SK-N-MC (cell line): ENCODE measurements around the gene RHOH.
A peak's percentile ranks its signal among the peaks of the same experiment; 100 is the strongest.

Experiments used
- DNase-seq: peaks from one replicate; pipeline ENCODE4 v3.0.0-alpha.2; 2011; ENCODE audit warnings: low read depth, low spot score
- H3K27ac ChIP-seq: fragments of 200-600 bp; sonication (generic); 2 replicates; pipeline ENCODE4 v1.5.1; 2016; ENCODE audit warnings: mixed run types
- H3K36me3 ChIP-seq: fragments of 200-600 bp; sonication (generic); 2 replicates; pipeline ENCODE4 v1.6.1; 2017; ENCODE audit warnings: antibody characterized with exemption, low read length, mixed read lengths; ENCODE audit not compliant: insufficient read depth
- H3K4me3 ChIP-seq: fragments of 200-600 bp; sonication (generic); 2 replicates; pipeline ENCODE4 v1.5.1; 2016
- H3K9ac ChIP-seq: fragments of 200-600 bp; sonication (generic); 2 replicates; pipeline ENCODE4 v1.8.0; 2017; ENCODE audit warnings: mixed run types, mixed read lengths; ENCODE audit not compliant: insufficient read length
- H3K9me3 ChIP-seq: fragments of 200-600 bp; sonication (generic); 2 replicates; pipeline ENCODE4 v1.6.1; 2017; ENCODE audit warnings: low read depth, mild to moderate bottlenecking, antibody characterized with exemption, low read length, moderate library complexity, mixed read lengths
- EZH2 ChIP-seq: fragments of 200-600 bp; sonication (generic); IDR thresholded peaks from one replicate; pipeline ENCODE4 v1.6.1; 2017; ENCODE audit warnings: antibody characterized with exemption
- FOXP2 ChIP-seq: optimal IDR thresholded peaks from 2 replicates; pipeline ENCODE3; 2011; ENCODE audit warnings: mild to moderate bottlenecking, moderate library complexity; ENCODE audit not compliant: insufficient read depth; ENCODE audit errors: extremely low read length, control extremely low read depth
- POLR2AphosphoS5 ChIP-seq: IDR thresholded peaks from 2 replicates; pipeline ENCODE4 v1.6.1; 2012; ENCODE audit warnings: mild to moderate bottlenecking, low read depth, low read length, borderline replicate concordance

RHOH gene

DNA sequence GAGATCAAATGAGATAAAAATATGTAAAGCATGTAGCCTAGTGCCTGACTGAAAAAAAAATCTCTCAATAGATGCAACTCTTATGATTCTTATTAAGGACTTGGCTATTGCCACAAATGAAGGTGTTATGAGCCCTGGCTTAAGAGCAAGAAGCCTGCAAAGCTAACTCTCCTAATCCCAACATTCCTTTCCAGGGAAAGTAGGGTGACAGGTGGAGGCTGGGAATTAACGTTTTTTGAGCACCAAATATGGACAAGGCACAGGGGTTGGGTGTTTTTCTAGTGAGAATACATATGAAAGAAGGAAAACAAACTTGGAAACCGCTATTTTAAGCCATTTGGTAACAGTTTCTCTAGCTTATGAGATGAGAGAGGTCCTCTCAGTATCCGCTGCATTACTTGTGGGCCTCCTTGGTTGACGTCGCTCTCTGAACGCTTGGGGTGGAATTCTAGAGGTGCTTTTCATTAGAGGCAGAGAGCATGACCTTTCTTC, 2.4 kb downstream of the RHOH start:
- H3K9me3 ChIP-seq, result no peaks in the 10 kb centered on the region
- TF ChIP-seq FOXP2 (no peak), EZH2 (no peak), POLR2AphosphoS5 (peak; percentile 17; the same call in 1 of the 2 replicates)
- no peak for DNase-seq
- H3K4me3 ChIP-seq, result peak overlapping the region; percentile 88
- peak overlapping the region; percentile 99 for H3K27ac ChIP-seq
- H3K36me3 ChIP-seq, result peaks cover 21% of the 10 kb centered on the region
- H3K9ac ChIP-seq, result peak overlapping the region; percentile 92

DNA sequence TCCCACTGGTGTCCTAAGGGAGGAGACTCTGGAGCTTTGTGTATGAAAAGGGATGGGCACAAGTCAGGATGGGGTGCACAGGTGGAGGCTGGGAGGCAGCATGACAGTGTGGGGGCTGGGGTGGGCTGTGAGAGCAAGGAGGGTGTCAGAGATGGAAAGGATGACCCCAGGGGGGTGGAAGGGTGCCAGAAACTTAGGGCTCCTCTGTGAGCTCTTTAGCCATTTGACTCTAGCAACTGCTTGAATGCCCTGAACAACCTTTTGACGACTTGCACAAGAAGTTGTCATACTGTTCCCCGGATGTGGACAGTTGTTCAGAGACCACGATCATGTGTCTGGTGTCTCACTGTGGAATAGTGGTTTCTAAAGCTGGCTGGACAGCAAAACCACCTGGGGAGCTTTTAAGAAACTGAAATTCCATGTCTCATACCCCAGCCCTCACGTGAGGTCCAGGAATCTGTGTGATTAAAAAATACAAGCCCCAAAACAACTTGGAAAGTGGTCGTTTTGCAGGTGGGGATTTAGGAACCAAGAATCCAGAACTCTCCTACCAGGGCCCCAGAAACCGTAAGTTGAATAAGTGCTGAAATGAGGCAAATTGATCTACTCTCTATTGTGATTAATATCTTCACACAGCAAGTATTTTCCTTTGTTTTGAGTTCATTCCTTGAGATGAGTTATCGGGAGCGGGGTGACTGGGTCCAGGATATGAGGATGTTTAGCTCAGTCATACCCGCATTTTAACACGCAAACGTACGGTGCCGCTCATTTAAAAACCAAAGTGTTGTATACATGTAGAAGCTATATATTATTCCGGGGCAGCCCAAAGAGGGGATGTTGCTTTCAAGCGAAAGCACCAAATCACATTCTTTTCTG, 3.4 kb downstream of the RHOH start:
- Histone ChIP-seq H3K27ac (peak overlapping the region; percentile 99), H3K9me3 (no peaks in the 10 kb centered on the region), H3K4me3 (peak overlapping the region; percentile 88), H3K36me3 (peaks cover 21% of the 10 kb centered on the region), H3K9ac (peak overlapping the region; percentile 92)
- no peak for TF ChIP-seq EZH2
- TF ChIP-seq FOXP2, result no peak
- no peak for TF ChIP-seq POLR2AphosphoS5
- DNase-seq, result no peak

DNA sequence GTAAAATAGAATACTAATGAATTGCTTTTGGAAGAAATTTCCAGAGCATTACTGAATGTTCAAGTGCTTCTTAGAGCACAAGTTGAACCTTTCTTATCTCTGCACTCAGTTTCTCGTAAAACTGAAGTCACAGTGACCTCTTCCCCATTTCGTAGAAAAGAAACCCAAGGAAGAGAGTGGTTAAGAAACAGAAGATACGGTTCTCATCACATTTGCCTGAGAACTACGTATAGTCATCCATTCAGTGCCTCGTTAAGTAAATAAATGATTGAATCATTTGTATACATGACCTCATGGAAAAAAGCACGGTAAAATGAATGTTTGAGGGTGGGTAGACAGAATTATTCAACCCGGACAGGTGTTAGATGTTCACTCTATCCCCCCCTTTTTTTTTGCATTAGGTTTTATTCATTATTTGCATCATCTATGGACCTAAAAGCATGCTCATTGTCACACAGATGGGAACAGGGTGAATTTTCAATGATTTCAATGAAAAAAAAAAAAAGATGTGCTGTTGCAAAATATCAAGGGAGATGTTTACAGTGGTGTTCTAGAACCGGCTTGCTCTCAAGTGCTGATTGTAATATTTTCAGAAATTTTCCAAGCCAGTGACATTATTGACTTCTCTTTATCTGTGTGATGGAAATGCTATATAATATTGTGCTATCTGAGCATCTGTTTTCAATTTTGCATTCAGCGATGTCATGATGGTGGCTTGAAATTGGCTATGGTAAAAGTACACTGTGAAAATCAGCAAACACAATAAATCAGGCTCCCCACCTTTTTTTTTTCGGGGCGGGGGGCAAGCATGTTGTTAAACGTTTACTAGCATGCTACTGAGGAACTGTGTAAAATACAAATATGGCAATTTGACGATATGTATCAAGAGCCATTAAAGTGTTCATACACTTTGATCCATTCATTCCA, 4.3 kb downstream of the RHOH start:
- Histone ChIP-seq H3K27ac (peak overlapping the region; percentile 99), H3K36me3 (peaks cover 21% of the 10 kb centered on the region), H3K9ac (peak overlapping the region; percentile 92), H3K4me3 (peak overlapping the region; percentile 88), H3K9me3 (no peaks in the 10 kb centered on the region)
- DNase-seq, result no peak
- no peak for TF ChIP-seq EZH2
- TF ChIP-seq POLR2AphosphoS5, result peak; percentile 35; the same call in 1 of the 2 replicates
- no peak for TF ChIP-seq FOXP2

DNA sequence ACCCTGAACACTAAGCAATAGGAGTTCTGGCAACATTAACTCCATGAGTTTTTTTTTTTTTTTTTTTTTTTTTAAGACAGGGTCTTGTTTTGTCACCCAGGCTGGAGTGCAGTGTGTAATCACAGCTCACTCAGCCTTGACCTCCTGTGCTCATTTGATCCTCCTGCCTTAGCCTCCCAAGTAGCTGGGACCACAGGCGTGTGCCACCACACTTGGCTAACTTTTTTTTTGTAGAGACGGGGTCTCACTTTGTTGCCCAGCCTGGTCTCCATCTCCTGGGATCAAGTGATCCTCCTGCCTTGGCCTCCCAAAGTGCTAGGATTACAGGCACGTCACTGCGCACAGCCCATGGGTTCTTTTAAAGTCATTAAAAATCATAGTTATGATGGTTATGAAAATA, 5.1 kb downstream of the RHOH start:
- TF ChIP-seq POLR2AphosphoS5, result no peak
- no peak for TF ChIP-seq EZH2
- no peak for TF ChIP-seq FOXP2
- peak overlapping the region; percentile 92 for H3K9ac ChIP-seq
- no peak for DNase-seq
- no peaks in the 10 kb centered on the region for H3K9me3 ChIP-seq
- H3K27ac ChIP-seq, result peak overlapping the region; percentile 99
- H3K4me3 ChIP-seq, result peak overlapping the region; percentile 88
- peaks cover 21% of the 10 kb centered on the region for H3K36me3 ChIP-seq

DNA sequence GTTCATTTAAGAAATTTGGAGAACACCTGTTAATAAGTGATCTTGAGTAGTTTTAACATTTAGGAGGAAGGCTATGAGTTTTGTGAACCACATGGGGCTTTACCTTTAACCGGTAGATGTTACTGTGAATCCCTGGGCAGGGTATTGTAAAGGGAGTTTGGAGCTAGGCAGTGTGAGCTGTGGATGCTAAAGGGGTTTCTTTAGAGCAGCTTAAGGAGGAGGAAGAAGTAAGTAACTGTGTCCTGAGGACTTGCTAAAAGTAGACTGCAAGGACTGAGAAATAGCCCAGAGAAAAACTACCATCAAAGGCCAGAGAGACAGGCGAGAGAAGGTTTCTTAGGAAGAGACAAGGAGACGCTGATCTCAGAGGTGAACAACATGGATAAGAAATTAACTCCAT, 5.6 kb downstream of the RHOH start:
- peaks cover 21% of the 10 kb centered on the region for H3K36me3 ChIP-seq

DNA sequence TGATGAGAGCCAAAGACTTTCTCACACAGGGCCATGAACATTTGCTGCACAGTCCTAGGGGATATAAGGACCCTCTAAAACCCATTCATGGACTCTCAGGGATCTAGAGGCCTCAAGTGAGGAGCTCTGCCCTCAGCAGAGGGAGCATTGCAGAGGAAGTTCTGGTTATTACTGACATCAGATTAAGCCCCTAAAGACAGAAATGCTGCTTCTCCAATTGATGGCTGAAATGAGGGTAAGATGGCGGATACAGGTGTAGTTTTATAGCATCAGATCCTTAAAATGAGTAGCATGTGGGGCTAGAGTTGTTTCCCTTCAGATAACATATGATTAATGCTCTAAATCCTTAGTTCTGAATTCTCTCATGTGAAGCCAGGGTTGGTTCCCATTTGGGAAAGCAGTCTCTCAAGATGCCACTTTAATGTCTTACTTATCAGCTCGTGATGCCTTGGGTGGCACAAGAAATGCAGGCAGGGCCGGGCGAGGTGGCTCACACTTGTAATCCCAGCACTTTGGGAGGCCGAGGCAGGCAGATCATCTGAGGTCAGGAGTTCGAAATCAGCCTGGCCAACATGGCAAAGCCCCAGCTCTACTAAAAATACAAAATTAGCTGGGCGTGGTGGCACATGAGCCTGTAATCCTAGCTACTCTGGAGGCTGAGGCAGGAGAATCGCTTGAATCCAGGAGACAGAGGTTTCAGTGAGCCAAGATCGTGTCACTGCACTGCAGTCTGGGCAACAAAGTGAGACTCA, 7.9 kb downstream of the RHOH start:
- Histone ChIP-seq H3K9me3 (no peaks in the 10 kb centered on the region), H3K27ac (peak overlapping the region; percentile 95), H3K4me3 (peak overlapping the region; percentile 51), H3K9ac (peak overlapping the region; percentile 62), H3K36me3 (peaks cover 14% of the 10 kb centered on the region)
- no peak for DNase-seq
- TF ChIP-seq POLR2AphosphoS5 (no peak), FOXP2 (no peak), EZH2 (no peak)

More for the DNA sequence above, 5.6 kb downstream of the RHOH start:
- Histone ChIP-seq H3K4me3 (peak overlapping the region; percentile 88), H3K9me3 (no peaks in the 10 kb centered on the region), H3K27ac (peak overlapping the region; percentile 99), H3K9ac (peak overlapping the region; percentile 12)
- no peak for DNase-seq
- TF ChIP-seq FOXP2 (no peak), EZH2 (no peak), POLR2AphosphoS5 (no peak)
